Measurements from ENCODE around the gene RABGAP1.

Gene RABGAP1

GRCh38 chr9:122931226-122932121 is 9.3 kb upstream of the RABGAP1 start, which contains the start of gene ZBTB26:
TSS of gene ZBTB26 (minus strand) at chr9:122931512. CDS start at chr9:122919934, 11,578 bp downstream.
- DNase-seq (ENCODE audit: low read depth) = peak; percentile 93
- H3K4me3 ChIP-seq (ENCODE audit: low read length) = peak within 1 kb of the TSS; percentile 66
- TF ChIP-seq CTCF (IDR thresholded peaks at IDR 0.05; ENCODE audit: insufficient read depth, low read depth, low read length, missing control alignments) = no peak

- TF ChIP-seq CTCF (IDR thresholded peaks at IDR 0.05; ENCODE audit: insufficient read depth, low read depth, low read length, missing control alignments) = no peak
- no peak for DNase-seq (ENCODE audit: low read depth)
- no peak overlapping the region for H3K4me3 ChIP-seq (ENCODE audit: low read length)
Observed at GRCh38 chr9:122936464-122936863, 4.4 kb upstream of the RABGAP1 start.

GRCh38 chr9:122936883-122937282 is 3.9 kb upstream of the RABGAP1 start:
- no peak overlapping the region for H3K4me3 ChIP-seq (ENCODE audit: low read length)
- no peak for TF ChIP-seq CTCF (IDR thresholded peaks at IDR 0.05; ENCODE audit: insufficient read depth, low read depth, low read length, missing control alignments)
- DNase-seq (ENCODE audit: low read depth) = no peak

- no peak for DNase-seq (ENCODE audit: low read depth)
- TF ChIP-seq CTCF (IDR thresholded peaks at IDR 0.05; ENCODE audit: insufficient read depth, low read depth, low read length, missing control alignments) = no peak
- no peak overlapping the region for H3K4me3 ChIP-seq (ENCODE audit: low read length)
Observed at GRCh38 chr9:122939601-122940000, 1.2 kb upstream of the RABGAP1 start.

GRCh38 chr9:122940454-122940748 is 419 bp upstream of the RABGAP1 start:
- DNase-seq (ENCODE audit: low read depth) = no peak
- no peak for TF ChIP-seq CTCF (IDR thresholded peaks at IDR 0.05; ENCODE audit: insufficient read depth, low read depth, low read length, missing control alignments)
- H3K4me3 ChIP-seq (ENCODE audit: low read length) = peak overlapping the region; percentile 29

GRCh38 chr9:122941582-122942234 is 888 bp downstream of the RABGAP1 start:
- peak; percentile 72 for DNase-seq (ENCODE audit: low read depth)
- H3K4me3 ChIP-seq (ENCODE audit: low read length) = peak overlapping the region; percentile 63
- TF ChIP-seq CTCF (IDR thresholded peaks at IDR 0.05; ENCODE audit: insufficient read depth, low read depth, low read length, missing control alignments) = no peak

Measured in epithelial cell of esophagus (primary cell).